WTC11 (cell line): Measurements from ENCODE around the gene SLC9A9. TPM values are rescaled to one million over a fixed set of nuclear protein-coding genes. Genes with fewer than 3 reads are reported as not detected.

Experiments
- ATAC-seq: fragments of 200-7000 bp; cut with Tn5 transposase; 2 replicates; pipeline ENCODE4 v1.10.0; 2021; ENCODE audit warnings: mild to moderate bottlenecking, moderate library complexity
- CTCF ChIA-PET: fragments of 300-600 bp; sonication (Branson Sonifier 250); formaldehyde crosslinking; loops from one replicate; lab custom pipeline; 2021; ENCODE audit warnings: antibody characterized with exemption; lab: Charles Lee
- POLR2A ChIA-PET: fragments of 350-600 bp; sonication (Branson Sonifier 250); formaldehyde crosslinking; loops from one replicate; lab custom pipeline; 2021; ENCODE audit warnings: antibody characterized with exemption; lab: Charles Lee
- DNase-seq: peaks from one replicate; pipeline ENCODE4 v3.0.0; 2021; ENCODE audit warnings: low spot score
- H3K27ac Mint-ChIP-seq: 2 replicates; pipeline ENCODE4 v1.8.0; 2021; ENCODE audit warnings: mixed read lengths
- H3K27me3 Mint-ChIP-seq: 2 replicates; pipeline ENCODE4 v1.8.0; 2021; ENCODE audit warnings: low read depth, mild to moderate bottlenecking, moderate library complexity, mixed read lengths
- H3K36me3 Mint-ChIP-seq: 2 replicates; pipeline ENCODE4 v1.8.0; 2021; ENCODE audit warnings: mixed read lengths
- H3K4me1 Mint-ChIP-seq: 2 replicates; pipeline ENCODE4 v1.8.0; 2022; ENCODE audit warnings: mixed read lengths
- H3K4me3 Mint-ChIP-seq: 2 replicates; pipeline ENCODE4 v1.8.0; 2021; ENCODE audit warnings: mild to moderate bottlenecking, moderate library complexity, mixed read lengths
- H3K9me3 Mint-ChIP-seq: 2 replicates; pipeline ENCODE4 v1.8.0; 2021; ENCODE audit warnings: mixed read lengths
- CDX4 ChIP-seq: fragments of 250-450 bp; sonication (Bioruptor Pico); IDR thresholded peaks from 2 replicates; pipeline ENCODE4 v1.9.0; 2021; ENCODE audit warnings: moderate library complexity, mild to moderate bottlenecking, inconsistent platforms, borderline replicate concordance
- E2F1 ChIP-seq: sonication (generic); formaldehyde crosslinking; IDR thresholded peaks from 2 replicates; pipeline ENCODE4 v1.8.0; 2022; ENCODE audit warnings: mild to moderate bottlenecking, missing genetic modification reagents
- ETV6 ChIP-seq: sonication (generic); formaldehyde crosslinking; IDR thresholded peaks from 2 replicates; pipeline ENCODE4 v1.8.1; 2022; ENCODE audit warnings: mild to moderate bottlenecking, missing genetic modification reagents
- FOXK1 ChIP-seq: sonication (generic); formaldehyde crosslinking; IDR thresholded peaks from 2 replicates; pipeline ENCODE4 v1.8.0; 2022; ENCODE audit warnings: mild to moderate bottlenecking, moderate library complexity, missing genetic modification reagents
- FOXP1 ChIP-seq: sonication (generic); formaldehyde crosslinking; IDR thresholded peaks from 2 replicates; pipeline ENCODE4 v1.8.0; 2022; ENCODE audit warnings: missing genetic modification reagents, mild to moderate bottlenecking, moderate library complexity, borderline replicate concordance
- GRHL2 ChIP-seq: fragments of 250-450 bp; sonication (Bioruptor Pico); IDR thresholded peaks from 2 replicates; pipeline ENCODE4 v1.8.0; 2022; ENCODE audit warnings: mild to moderate bottlenecking, moderate library complexity; ENCODE audit not compliant: insufficient replicate concordance, severe bottlenecking
- HMGA2 ChIP-seq: fragments of 250-450 bp; sonication (Bioruptor Pico); IDR thresholded peaks from 2 replicates; pipeline ENCODE4 v1.4.0; 2021; ENCODE audit warnings: mild to moderate bottlenecking, moderate library complexity
- JAZF1 ChIP-seq: fragments of 250-450 bp; sonication (Bioruptor Pico); IDR thresholded peaks from 2 replicates; pipeline ENCODE4 v1.9.0; 2021; ENCODE audit warnings: moderate library complexity, mild to moderate bottlenecking, inconsistent platforms
- KAT7 ChIP-seq: sonication (generic); formaldehyde crosslinking; IDR thresholded peaks from 2 replicates; pipeline ENCODE4 v1.8.1; 2023; ENCODE audit warnings: missing genetic modification reagents, mild to moderate bottlenecking, borderline replicate concordance
- MAX ChIP-seq: sonication (generic); formaldehyde crosslinking; IDR thresholded peaks from 2 replicates; pipeline ENCODE4 v1.8.0; 2022; ENCODE audit warnings: mild to moderate bottlenecking, missing genetic modification reagents
- NFATC4 ChIP-seq: fragments of 250-450 bp; sonication (Bioruptor Pico); IDR thresholded peaks from 2 replicates; pipeline ENCODE4 v1.9.0; 2021; ENCODE audit warnings: mild to moderate bottlenecking
- NR1H2 ChIP-seq: sonication (generic); formaldehyde crosslinking; IDR thresholded peaks from 2 replicates; pipeline ENCODE4 v1.9.0; 2021; ENCODE audit warnings: mild to moderate bottlenecking, moderate library complexity, missing genetic modification reagents
- PRDM15 ChIP-seq: sonication (generic); formaldehyde crosslinking; IDR thresholded peaks from 2 replicates; pipeline ENCODE4 v1.8.0; 2022; ENCODE audit warnings: missing genetic modification reagents
- PRRX2 ChIP-seq: fragments of 250-450 bp; sonication (Bioruptor Pico); IDR thresholded peaks from 2 replicates; pipeline ENCODE4 v1.8.0; 2021; ENCODE audit warnings: mild to moderate bottlenecking
- TCF7 ChIP-seq: sonication (generic); formaldehyde crosslinking; IDR thresholded peaks from 2 replicates; pipeline ENCODE4 v1.8.0; 2022; ENCODE audit warnings: mild to moderate bottlenecking, low read depth, missing genetic modification reagents, moderate library complexity
- TEAD1 ChIP-seq: sonication (generic); formaldehyde crosslinking; IDR thresholded peaks from 2 replicates; pipeline ENCODE4 v1.8.0; 2022; ENCODE audit warnings: mild to moderate bottlenecking, missing genetic modification reagents
- TP53 ChIP-seq: sonication (generic); formaldehyde crosslinking; IDR thresholded peaks from 2 replicates; pipeline ENCODE4 v1.8.1; 2023; ENCODE audit warnings: mild to moderate bottlenecking, missing genetic modification reagents
- USF1 ChIP-seq: sonication (generic); formaldehyde crosslinking; IDR thresholded peaks from 2 replicates; pipeline ENCODE4 v1.8.0; 2022; ENCODE audit warnings: mild to moderate bottlenecking, missing genetic modification reagents
- ZNF219 ChIP-seq: sonication (generic); formaldehyde crosslinking; IDR thresholded peaks from 2 replicates; pipeline ENCODE4 v1.8.0; 2023; ENCODE audit warnings: missing genetic modification reagents, mild to moderate bottlenecking, borderline replicate concordance
- ZNF512 ChIP-seq: sonication (generic); formaldehyde crosslinking; IDR thresholded peaks from 2 replicates; pipeline ENCODE4 v1.8.1; 2022; ENCODE audit warnings: missing genetic modification reagents, borderline replicate concordance
- total RNA-seq: library from RNA; stranded (reverse); gene quantifications from 3 replicates; pipeline ENCODE4 v1.2.3, GENCODE V29; 2021

Gene SLC9A9
- total RNA-seq, 1 experiment from 2014 or later = 1.2 TPM

GRCh38 chr3:143617050-143617449 is 231.2 kb downstream of the SLC9A9 start:
- POLR2A ChIA-PET = no interaction called here
- CTCF ChIA-PET = no interaction called here

More at GRCh38 chr3:143617050-143617449, 231.2 kb downstream of the SLC9A9 start:
- peaks cover 5% of the 10 kb centered on the region; the same call in 1 of the 2 replicates for H3K27me3 Mint-ChIP-seq
- ATAC-seq (no peak), DNase-seq (no peak)
- H3K4me1 Mint-ChIP-seq = peaks cover 3% of the 10 kb centered on the region; the same call in 1 of the 2 replicates
- H3K36me3 Mint-ChIP-seq = peaks cover 21% of the 10 kb centered on the region
- TF ChIP-seq NR1H2 (CRISPR knock-in tag) (no peak), USF1 (CRISPR knock-in tag) (no peak), ETV6 (CRISPR knock-in tag) (no peak), PRDM15 (CRISPR knock-in tag) (no peak), TEAD1 (no peak), TCF7 (CRISPR knock-in tag) (no peak), ZNF219 (CRISPR knock-in tag) (no peak), FOXK1 (CRISPR knock-in tag) (no peak), CDX4 (no peak), KAT7 (no peak), E2F1 (CRISPR knock-in tag) (no peak), MAX (no peak), NFATC4 (CRISPR knock-in tag) (no peak), ZNF512 (CRISPR knock-in tag) (no peak), PRRX2 (CRISPR knock-in tag) (no peak), TP53 (CRISPR knock-in tag) (no peak), GRHL2 (no peak), FOXP1 (no peak), JAZF1 (no peak), HMGA2 (no peak)
- peaks cover 32% of the 10 kb centered on the region for H3K9me3 Mint-ChIP-seq
- no peak overlapping the region for H3K4me3 Mint-ChIP-seq
- H3K27ac Mint-ChIP-seq = no peak overlapping the region
